Liver (tissue), 9 donors: ENCODE measurements around the gene B4GALNT2. TPM values are rescaled to one million over a fixed set of nuclear protein-coding genes. Genes with fewer than 3 reads are reported as not detected.

ENCODE experiments used
- DNase-seq: peaks from one replicate; pipeline ENCODE4 v3.0.0-alpha.2; 2017; ENCODE audit warnings: low spot score
- H3K27ac ChIP-seq, 2 donors: one replicate each; pipeline ENCODE4 v1.7.0; 2013; ENCODE audit warnings: inconsistent platforms in 2 of 2, low read length in 2 of 2, control low read depth in 1 of 2, low read depth in 1 of 2, mild to moderate bottlenecking in 1 of 2
- H3K27me3 ChIP-seq, 4 donors: one replicate each; pipeline versions ENCODE4 v1.6.1 to v1.7.0; 2013; ENCODE audit warnings: low read length in 3 of 4, inconsistent platforms in 1 of 4, mild to moderate bottlenecking in 1 of 4, moderate library complexity in 1 of 4; ENCODE audit not compliant: control insufficient read depth in 4 of 4, insufficient read depth in 4 of 4
- H3K36me3 ChIP-seq, 4 donors: one replicate each; pipeline versions ENCODE4 v1.6.1 to v1.7.0; 2013; ENCODE audit warnings: low read length in 3 of 4, mild to moderate bottlenecking in 3 of 4, low read depth in 1 of 4, moderate library complexity in 1 of 4; ENCODE audit not compliant: control insufficient read depth in 4 of 4, insufficient read depth in 3 of 4
- H3K4me1 ChIP-seq, 4 donors: one replicate each; pipeline versions ENCODE4 v1.6.1 to v1.7.0; 2013; ENCODE audit warnings: low read length in 3 of 4, mild to moderate bottlenecking in 3 of 4, moderate library complexity in 1 of 4; ENCODE audit not compliant: control insufficient read depth in 4 of 4, insufficient read depth in 4 of 4
- H3K4me3 ChIP-seq, 3 donors: one replicate each; pipeline versions ENCODE4 v1.6.1 to v1.7.0; 2013; ENCODE audit warnings: low read length in 3 of 3, control low read depth in 1 of 3, low read depth in 1 of 3, mild to moderate bottlenecking in 1 of 3
- H3K9ac ChIP-seq, 2 donors: one replicate each; pipeline ENCODE4 v1.7.0; 2013; ENCODE audit warnings: low read length in 2 of 2, mild to moderate bottlenecking in 2 of 2, moderate library complexity in 2 of 2, control low read depth in 1 of 2, low read depth in 1 of 2
- H3K9me3 ChIP-seq, 4 donors: one replicate each; pipeline versions ENCODE4 v1.6.1 to v1.7.0; 2013; ENCODE audit warnings: low read length in 3 of 4; ENCODE audit not compliant: control insufficient read depth in 4 of 4
- ATF3 ChIP-seq: IDR thresholded peaks from 2 replicates; pipeline ENCODE4 v1.6.1; 2016; ENCODE audit warnings: antibody characterized with exemption
- EGR1 ChIP-seq, 2 donors: IDR thresholded peaks; 2 replicates each; pipeline ENCODE4 v1.6.1; 2016 to 2018; ENCODE audit warnings: antibody characterized with exemption in 2 of 2, low read depth in 2 of 2
- FOXA1 ChIP-seq: IDR thresholded peaks from 2 replicates; pipeline ENCODE4 v1.6.1; 2016; ENCODE audit warnings: antibody characterized with exemption
- FOXA2 ChIP-seq: IDR thresholded peaks from 2 replicates; pipeline ENCODE4 v1.6.1; 2016; ENCODE audit warnings: antibody characterized with exemption
- GABPA ChIP-seq, 2 donors: IDR thresholded peaks in 1 of 2; conservative IDR thresholded peaks in 1 of 2; 2 replicates each; pipeline ENCODE4 v1.6.1; 2016; ENCODE audit warnings: antibody characterized with exemption in 2 of 2, mild to moderate bottlenecking in 1 of 2, moderate library complexity in 1 of 2
- HNF4A ChIP-seq, 2 donors: conservative IDR thresholded peaks; 2 replicates each; pipeline ENCODE4 v1.6.1; 2016; ENCODE audit warnings: antibody characterized with exemption in 2 of 2, mild to moderate bottlenecking in 2 of 2
- HNF4G ChIP-seq: IDR thresholded peaks from 2 replicates; pipeline ENCODE4 v1.6.1; 2016; ENCODE audit warnings: antibody characterized with exemption
- JUND ChIP-seq, 2 donors: IDR thresholded peaks; 2 replicates each; pipeline ENCODE4 v1.6.1; 2016; ENCODE audit warnings: antibody characterized with exemption in 2 of 2
- NR2F2 ChIP-seq: IDR thresholded peaks from 2 replicates; pipeline ENCODE4 v1.6.1; 2016; ENCODE audit warnings: antibody characterized with exemption
- RAD21 ChIP-seq, 2 donors: IDR thresholded peaks; 2 replicates each; pipeline ENCODE4 v1.6.1; 2016; ENCODE audit warnings: antibody characterized with exemption in 2 of 2, mild to moderate bottlenecking in 2 of 2
- RXRA ChIP-seq, 2 donors: IDR thresholded peaks; 2 replicates each; pipeline ENCODE4 v1.6.1; 2017 to 2018; ENCODE audit warnings: antibody characterized with exemption in 2 of 2, mild to moderate bottlenecking in 1 of 2
- SP1 ChIP-seq: IDR thresholded peaks from 2 replicates; pipeline ENCODE4 v1.6.1; 2018; ENCODE audit warnings: antibody characterized with exemption, mild to moderate bottlenecking
- TAF1 ChIP-seq: conservative IDR thresholded peaks from 2 replicates; pipeline ENCODE4 v1.6.1; 2016; ENCODE audit warnings: antibody characterized with exemption, mild to moderate bottlenecking
- YY1 ChIP-seq: IDR thresholded peaks from 2 replicates; pipeline ENCODE4 v1.6.1; 2016; ENCODE audit warnings: antibody characterized with exemption, mild to moderate bottlenecking
- WGBS: extraction: QIAGEN DNeasy Blood & Tissue Kit; methylation state at CpG from one replicate; pipeline ENCODE4 v1.1.7; 2013; 5-methylcytosine and 5-hydroxymethylcytosine counted together
- polyA plus RNA-seq, 2 donors: library from polyadenylated mRNA; stranded (reverse) in 1 of 2; unstranded in 1 of 2; fragments of 200-250 nt in 1 of 2; fragments of >200 nt in 1 of 2; fragmentation: Nextera tagmentation in 1 of 2; extraction: Ambion mirVana in 1 of 2; gene quantifications; one replicate each; pipeline versions ENCODE4 v1.2.1 to v1.2.3, GENCODE V29; 2013 to 2015
- total RNA-seq, 2 donors: library from RNA; depleted of rRNA; stranded (reverse); fragments of >200 nt; gene quantifications; one replicate each; pipeline ENCODE4 v1.2.3, GENCODE V29; 2014
- TF ChIP-seq, protein P1 (sequence below): IDR thresholded peaks from 2 replicates; pipeline ENCODE4 v1.6.1; 2016; ENCODE audit warnings: antibody characterized with exemption, mild to moderate bottlenecking
- TF ChIP-seq, protein P2 (sequence below): IDR thresholded peaks from 2 replicates; pipeline ENCODE4 v1.6.1; 2016; ENCODE audit warnings: antibody characterized with exemption
- TF ChIP-seq, protein P3 (sequence below): fragments of 150-350 bp; IDR thresholded peaks from 2 replicates; pipeline ENCODE4 v1.5.1; 2017; ENCODE audit warnings: improper control_type of control experiment, low read depth, low read length; ENCODE audit not compliant: missing input control
- TF ChIP-seq, protein P4 (sequence below): IDR thresholded peaks from 2 replicates; pipeline ENCODE4 v1.6.1; 2016; ENCODE audit warnings: antibody characterized with exemption
- donor health status: healthy.
- donor health status: healthy.
- donor health status: healthy.
- donor health status: healthy.
- donor health status: healthy.

B4GALNT2 gene
- total and polyA plus RNA-seq, 4 donors, result not detected

DNA sequence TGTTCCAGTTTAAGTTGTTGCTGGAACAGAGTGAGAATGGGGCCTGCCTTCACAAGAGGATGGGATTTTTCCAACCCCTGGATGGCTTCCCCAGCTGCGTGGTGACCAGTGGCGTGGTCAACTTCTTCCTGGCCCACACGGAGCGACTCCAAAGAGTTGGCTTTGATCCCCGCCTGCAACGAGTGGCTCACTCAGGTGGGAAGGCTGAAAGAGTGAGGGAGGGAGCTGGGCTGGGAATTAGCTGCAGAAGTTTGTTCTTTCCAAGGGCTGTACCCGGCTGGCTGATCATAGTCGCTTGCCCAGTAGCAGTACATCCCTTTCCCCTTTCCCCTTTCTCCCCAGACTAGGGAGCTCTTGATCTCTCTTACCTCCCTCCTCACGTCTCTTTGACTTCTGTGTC lies 36.1 kb downstream of the B4GALNT2 start:
- H3K27ac ChIP-seq, result no peak overlapping the region
- no peak for TF ChIP-seq SP1
- no peak for TF ChIP-seq TAF1
- no peak for TF ChIP-seq HNF4A (conservative IDR thresholded peaks at IDR 0.05)
- TF ChIP-seq RAD21 (IDR thresholded peaks at IDR 0.05), result no peak
- no peak for TF ChIP-seq ATF3
- no peak for TF ChIP-seq HNF4G
- TF ChIP-seq GABPA (IDR thresholded peaks at IDR 0.05 in 1 of 2, conservative IDR thresholded peaks at IDR 0.05 in 1 of 2), result no peak
- no peak for TF ChIP-seq RXRA (IDR thresholded peaks at IDR 0.05)
- no peak for TF ChIP-seq EGR1 (IDR thresholded peaks at IDR 0.05; ENCODE audit: low read depth in 2 of 2)
- no peak for TF ChIP-seq FOXA1
- TF ChIP-seq, protein P1, sequence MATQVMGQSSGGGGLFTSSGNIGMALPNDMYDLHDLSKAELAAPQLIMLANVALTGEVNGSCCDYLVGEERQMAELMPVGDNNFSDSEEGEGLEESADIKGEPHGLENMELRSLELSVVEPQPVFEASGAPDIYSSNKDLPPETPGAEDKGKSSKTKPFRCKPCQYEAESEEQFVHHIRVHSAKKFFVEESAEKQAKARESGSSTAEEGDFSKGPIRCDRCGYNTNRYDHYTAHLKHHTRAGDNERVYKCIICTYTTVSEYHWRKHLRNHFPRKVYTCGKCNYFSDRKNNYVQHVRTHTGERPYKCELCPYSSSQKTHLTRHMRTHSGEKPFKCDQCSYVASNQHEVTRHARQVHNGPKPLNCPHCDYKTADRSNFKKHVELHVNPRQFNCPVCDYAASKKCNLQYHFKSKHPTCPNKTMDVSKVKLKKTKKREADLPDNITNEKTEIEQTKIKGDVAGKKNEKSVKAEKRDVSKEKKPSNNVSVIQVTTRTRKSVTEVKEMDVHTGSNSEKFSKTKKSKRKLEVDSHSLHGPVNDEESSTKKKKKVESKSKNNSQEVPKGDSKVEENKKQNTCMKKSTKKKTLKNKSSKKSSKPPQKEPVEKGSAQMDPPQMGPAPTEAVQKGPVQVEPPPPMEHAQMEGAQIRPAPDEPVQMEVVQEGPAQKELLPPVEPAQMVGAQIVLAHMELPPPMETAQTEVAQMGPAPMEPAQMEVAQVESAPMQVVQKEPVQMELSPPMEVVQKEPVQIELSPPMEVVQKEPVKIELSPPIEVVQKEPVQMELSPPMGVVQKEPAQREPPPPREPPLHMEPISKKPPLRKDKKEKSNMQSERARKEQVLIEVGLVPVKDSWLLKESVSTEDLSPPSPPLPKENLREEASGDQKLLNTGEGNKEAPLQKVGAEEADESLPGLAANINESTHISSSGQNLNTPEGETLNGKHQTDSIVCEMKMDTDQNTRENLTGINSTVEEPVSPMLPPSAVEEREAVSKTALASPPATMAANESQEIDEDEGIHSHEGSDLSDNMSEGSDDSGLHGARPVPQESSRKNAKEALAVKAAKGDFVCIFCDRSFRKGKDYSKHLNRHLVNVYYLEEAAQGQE, result no peak
- TF ChIP-seq FOXA2, result no peak
- no peak for TF ChIP-seq NR2F2
- TF ChIP-seq, protein P2, sequence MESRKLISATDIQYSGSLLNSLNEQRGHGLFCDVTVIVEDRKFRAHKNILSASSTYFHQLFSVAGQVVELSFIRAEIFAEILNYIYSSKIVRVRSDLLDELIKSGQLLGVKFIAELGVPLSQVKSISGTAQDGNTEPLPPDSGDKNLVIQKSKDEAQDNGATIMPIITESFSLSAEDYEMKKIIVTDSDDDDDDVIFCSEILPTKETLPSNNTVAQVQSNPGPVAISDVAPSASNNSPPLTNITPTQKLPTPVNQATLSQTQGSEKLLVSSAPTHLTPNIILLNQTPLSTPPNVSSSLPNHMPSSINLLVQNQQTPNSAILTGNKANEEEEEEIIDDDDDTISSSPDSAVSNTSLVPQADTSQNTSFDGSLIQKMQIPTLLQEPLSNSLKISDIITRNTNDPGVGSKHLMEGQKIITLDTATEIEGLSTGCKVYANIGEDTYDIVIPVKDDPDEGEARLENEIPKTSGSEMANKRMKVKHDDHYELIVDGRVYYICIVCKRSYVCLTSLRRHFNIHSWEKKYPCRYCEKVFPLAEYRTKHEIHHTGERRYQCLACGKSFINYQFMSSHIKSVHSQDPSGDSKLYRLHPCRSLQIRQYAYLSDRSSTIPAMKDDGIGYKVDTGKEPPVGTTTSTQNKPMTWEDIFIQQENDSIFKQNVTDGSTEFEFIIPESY, result no peak
- TF ChIP-seq YY1, result no peak
- TF ChIP-seq, protein P3, sequence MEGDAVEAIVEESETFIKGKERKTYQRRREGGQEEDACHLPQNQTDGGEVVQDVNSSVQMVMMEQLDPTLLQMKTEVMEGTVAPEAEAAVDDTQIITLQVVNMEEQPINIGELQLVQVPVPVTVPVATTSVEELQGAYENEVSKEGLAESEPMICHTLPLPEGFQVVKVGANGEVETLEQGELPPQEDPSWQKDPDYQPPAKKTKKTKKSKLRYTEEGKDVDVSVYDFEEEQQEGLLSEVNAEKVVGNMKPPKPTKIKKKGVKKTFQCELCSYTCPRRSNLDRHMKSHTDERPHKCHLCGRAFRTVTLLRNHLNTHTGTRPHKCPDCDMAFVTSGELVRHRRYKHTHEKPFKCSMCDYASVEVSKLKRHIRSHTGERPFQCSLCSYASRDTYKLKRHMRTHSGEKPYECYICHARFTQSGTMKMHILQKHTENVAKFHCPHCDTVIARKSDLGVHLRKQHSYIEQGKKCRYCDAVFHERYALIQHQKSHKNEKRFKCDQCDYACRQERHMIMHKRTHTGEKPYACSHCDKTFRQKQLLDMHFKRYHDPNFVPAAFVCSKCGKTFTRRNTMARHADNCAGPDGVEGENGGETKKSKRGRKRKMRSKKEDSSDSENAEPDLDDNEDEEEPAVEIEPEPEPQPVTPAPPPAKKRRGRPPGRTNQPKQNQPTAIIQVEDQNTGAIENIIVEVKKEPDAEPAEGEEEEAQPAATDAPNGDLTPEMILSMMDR, result no peak
- TF ChIP-seq JUND (IDR thresholded peaks at IDR 0.05), result no peak
- TF ChIP-seq, protein P4, sequence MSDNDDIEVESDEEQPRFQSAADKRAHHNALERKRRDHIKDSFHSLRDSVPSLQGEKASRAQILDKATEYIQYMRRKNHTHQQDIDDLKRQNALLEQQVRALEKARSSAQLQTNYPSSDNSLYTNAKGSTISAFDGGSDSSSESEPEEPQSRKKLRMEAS, result no peak
- no peak for DNase-seq
- peaks cover 0 to 5% (median 0%) of the 10 kb centered on the region in 4 donors for H3K27me3 ChIP-seq
- H3K9me3 ChIP-seq, result no peaks in the 10 kb centered on the region
- H3K4me3 ChIP-seq, result no peak overlapping the region
- H3K36me3 ChIP-seq, result no peaks in the 10 kb centered on the region
- no peaks in the 10 kb centered on the region for H3K4me1 ChIP-seq
- WGBS, result 60% methylated on average over 9 of the region's 9 CpGs
- H3K9ac ChIP-seq, result no peak overlapping the region
